IPS-11a (cell line): ENCODE data around the gene SPRR1A.

Source experiments
- H3K4me3 ChIP-seq: one replicate; pipeline ENCODE4 v1.5.1; 2013; ENCODE audit warnings: low read depth, low read length, control low read depth

The SPRR1A gene

GRCh38 chr1:152983743-152984142 is at the start of gene SPRR1A:
Gene SPRR1A, plus strand, starts transcription at chr1:152984081. Its CDS starts 1,150 bp downstream, at chr1:152985231.
- H3K4me3 ChIP-seq: no peak within 1 kb of the TSS

GRCh38 chr1:152940614-152941013 is 43.3 kb upstream of the SPRR1A start:
- H3K4me3 ChIP-seq: no peak overlapping the region

- no peak overlapping the region for H3K4me3 ChIP-seq
These were observed 42.7 kb upstream of the SPRR1A start for GRCh38 chr1:152941037-152941711.

GRCh38 chr1:152942161-152942560 is 41.7 kb upstream of the SPRR1A start:
- no peak overlapping the region for H3K4me3 ChIP-seq

GRCh38 chr1:152946248-152946647 is 37.6 kb upstream of the SPRR1A start:
- no peak overlapping the region for H3K4me3 ChIP-seq

- H3K4me3 ChIP-seq: no peak within 1 kb of the TSS
These were observed 37.1 kb upstream of the SPRR1A start, which contains the start of gene SPRR5 for GRCh38 chr1:152946651-152947256. Gene SPRR5, plus strand, starts transcription at chr1:152947206. Its CDS starts 1,349 bp downstream, at chr1:152948555.

- no peak overlapping the region for H3K4me3 ChIP-seq
These were observed 32.2 kb upstream of the SPRR1A start for GRCh38 chr1:152951711-152952110.

- H3K4me3 ChIP-seq: no peak overlapping the region
These were observed 30.1 kb upstream of the SPRR1A start for GRCh38 chr1:152953761-152954160.

GRCh38 chr1:152954436-152954835 is 29.4 kb upstream of the SPRR1A start:
- H3K4me3 ChIP-seq: no peak overlapping the region

- no peak overlapping the region for H3K4me3 ChIP-seq
These were observed 26.3 kb upstream of the SPRR1A start for GRCh38 chr1:152957561-152957960.

GRCh38 chr1:152959273-152959672 is 24.6 kb upstream of the SPRR1A start:
- H3K4me3 ChIP-seq: no peak overlapping the region

GRCh38 chr1:152959801-152960451 is 24.0 kb upstream of the SPRR1A start:
- H3K4me3 ChIP-seq: no peak overlapping the region

GRCh38 chr1:152960452-152961044 is 23.3 kb upstream of the SPRR1A start:
- no peak overlapping the region for H3K4me3 ChIP-seq

GRCh38 chr1:152961226-152961891 is 22.5 kb upstream of the SPRR1A start:
- no peak overlapping the region for H3K4me3 ChIP-seq

- H3K4me3 ChIP-seq: no peak overlapping the region
These were observed 20.9 kb upstream of the SPRR1A start for GRCh38 chr1:152962876-152963415.

GRCh38 chr1:152964536-152964935 is 19.3 kb upstream of the SPRR1A start:
- H3K4me3 ChIP-seq: no peak overlapping the region

- no peak overlapping the region for H3K4me3 ChIP-seq
These were observed 18.0 kb upstream of the SPRR1A start for GRCh38 chr1:152965853-152966252.

- no peak overlapping the region for H3K4me3 ChIP-seq
These were observed 16.7 kb upstream of the SPRR1A start for GRCh38 chr1:152967201-152967600.

GRCh38 chr1:152968248-152968647 is 15.6 kb upstream of the SPRR1A start:
- no peak overlapping the region for H3K4me3 ChIP-seq

- H3K4me3 ChIP-seq: no peak overlapping the region
These were observed 14.8 kb upstream of the SPRR1A start for GRCh38 chr1:152969036-152969435.

- no peak within 1 kb of the TSS for H3K4me3 ChIP-seq
These were observed 13.4 kb upstream of the SPRR1A start, which contains the start of gene SPRR4 for GRCh38 chr1:152970495-152970894. Gene SPRR4, plus strand, starts transcription at chr1:152970648. Its CDS starts 1,243 bp downstream, at chr1:152971891.
